ENCODE results near the gene ATP1A4. TPM values are rescaled to one million over a fixed set of nuclear protein-coding genes. Genes with fewer than 3 reads are reported as not detected.
"Not testable (repeated sequence)": the region's sequence is repeated elsewhere in the genome, so short reads cannot be mapped to it uniquely, and the experiment has no call there.

The ATP1A4 gene
- total RNA-seq, result under 1 TPM in 6 of 8 experiments, not detected in 2; 0.17 to 0.57 (median 0.21) TPM

DNA sequence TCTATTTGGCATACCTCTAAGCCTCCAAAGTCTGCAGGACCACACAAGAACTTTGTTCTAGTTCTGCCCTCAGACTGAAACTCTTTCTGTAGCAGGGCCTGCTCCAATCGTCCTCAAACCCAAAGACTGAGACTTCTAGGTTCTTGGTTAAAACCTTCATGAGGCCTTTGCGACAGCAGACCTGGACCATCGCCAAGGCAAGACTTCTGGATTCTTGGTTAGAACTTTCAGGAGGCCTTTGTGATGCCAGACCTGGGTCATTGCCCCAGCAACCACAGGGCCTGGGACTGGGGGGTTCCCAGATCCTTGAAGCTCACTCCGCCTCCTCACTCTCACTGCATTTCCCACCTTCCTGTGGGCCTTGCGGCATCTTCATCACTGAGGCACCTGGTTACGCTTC is at the start of gene ATP1A4:
Gene ATP1A4 (plus strand): TSS at position 301 of the 400 bp plus-strand sequence. CDS start 438 bp downstream, outside the sequence.
- in situ Hi-C loops (cut with MboI; ENCODE audit: low pct_unique_long_range_greater_than_20kb in 2 of 9, low sequenced_read_pairs in 9 of 9, unreplicated experiment in 9 of 9), result no loop called here
- peaks cover 0 to 6% of the 10 kb centered on the region in 2 donors for H3K4me1 ChIP-seq (replicated peaks in 1 of 2)
- no peak within 1 kb of the TSS for H3K4me3 ChIP-seq
- no peak within 1 kb of the TSS for H3K27ac ChIP-seq
- 84 to 100% (median 100%) methylated on average over 1 to 6 of the region's 6 CpGs; no CpG with 5 or more reads in 3 of the 10 experiments for WGBS, 10 experiments
- ATAC-seq (replicated peaks in 6 of 8), result no peak

DNA sequence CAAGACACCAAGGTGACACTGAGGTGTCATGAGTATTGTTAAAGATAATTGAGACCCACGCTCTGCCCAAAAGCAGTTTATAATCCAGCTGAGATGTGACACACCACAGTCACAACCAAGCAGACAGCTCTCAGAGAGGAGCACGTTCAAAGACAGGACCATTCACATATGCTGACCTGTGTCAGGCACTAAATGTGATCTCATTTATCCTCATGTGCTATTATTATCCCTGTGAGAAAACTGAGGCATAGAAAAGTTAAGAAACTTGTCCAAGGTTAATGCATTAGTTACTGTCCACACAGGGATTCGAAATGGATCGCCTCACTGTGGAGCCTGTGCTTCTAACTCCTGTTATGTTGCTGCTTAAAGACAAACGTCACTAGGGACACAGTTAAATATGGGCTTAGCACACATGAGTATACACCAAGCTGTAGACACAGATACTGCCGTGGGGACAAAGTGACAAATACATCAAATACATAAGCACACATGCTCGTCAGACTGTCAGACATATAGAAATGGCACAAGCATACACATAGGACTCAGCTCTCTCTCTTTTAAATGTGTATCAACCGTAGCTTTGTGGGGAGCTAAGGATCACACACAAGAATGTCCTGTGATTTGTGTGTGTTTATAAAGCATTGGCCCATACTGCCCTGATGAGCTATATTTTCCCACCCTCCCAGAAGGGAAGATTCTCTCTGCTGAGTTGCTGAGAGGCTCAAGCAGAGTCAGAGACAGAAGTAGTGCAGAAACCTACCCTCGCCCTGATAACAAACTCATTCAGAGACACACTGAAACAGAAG is 49.5 kb upstream of the ATP1A4 start:
- peak in 1 of 8 experiments; percentile 14 for ATAC-seq (replicated peaks in 6 of 8)
- Histone ChIP-seq H3K4me3 (no peak overlapping the region), H3K4me1 (replicated peaks in 1 of 2) (peaks cover 43 to 49% of the 10 kb centered on the region in 2 donors)

DNA sequence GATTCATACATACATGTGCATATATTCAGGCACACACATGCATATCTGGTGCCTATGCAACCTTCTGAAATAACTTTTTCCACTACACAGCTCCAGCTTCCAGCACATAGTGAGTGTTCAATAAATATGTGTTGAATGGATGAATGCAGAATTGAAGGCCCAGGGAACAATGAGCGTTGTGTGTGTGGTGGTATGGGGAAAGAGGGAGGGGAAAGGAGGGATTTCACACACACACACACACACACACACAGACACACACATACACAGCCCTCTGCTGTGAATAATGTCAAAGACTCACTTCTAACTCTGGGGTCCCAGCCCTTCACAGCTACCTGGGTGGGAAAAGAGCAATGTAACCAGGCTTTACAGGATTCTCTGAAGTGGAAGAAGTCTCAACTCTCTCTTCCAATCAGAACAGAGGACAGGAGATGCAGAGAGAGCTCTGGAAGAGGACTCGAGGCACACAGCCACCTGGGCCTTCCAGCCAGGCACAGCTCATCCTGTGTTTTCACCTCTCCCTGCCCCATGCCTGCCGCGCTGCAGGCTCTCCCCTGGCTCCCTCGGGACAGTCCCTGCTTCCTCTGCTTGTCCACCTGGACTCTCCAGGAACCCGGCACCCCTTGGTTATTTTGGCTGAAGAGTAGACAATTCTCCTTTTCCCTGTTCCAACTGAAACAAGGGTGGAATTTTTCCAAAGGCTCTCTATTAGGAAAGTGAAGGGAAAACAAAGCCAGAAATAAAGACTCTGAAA is 47.6 kb upstream of the ATP1A4 start:
- in situ Hi-C loops (cut with MboI; ENCODE audit: low pct_unique_long_range_greater_than_20kb in 2 of 9, low sequenced_read_pairs in 9 of 9, unreplicated experiment in 9 of 9), result loop anchor here in 1 of 9 experiments (25.0 kb wide), 1 partner anchor 283 kb away; no protein-coding TSS in a partner anchor
- no peak overlapping the region for H3K27ac ChIP-seq
- 41 to 92% (median 53%) methylated on average over 1 to 5 of the region's 6 CpGs; no CpG with 5 or more reads in 3 of the 10 experiments for WGBS, 10 experiments
- peaks cover 34 to 40% of the 10 kb centered on the region in 2 donors for H3K4me1 ChIP-seq (replicated peaks in 1 of 2)
- no peak overlapping the region for H3K4me3 ChIP-seq
- peak in 3 of 8 experiments; percentile 7 to 21 (median 11) for ATAC-seq (replicated peaks in 6 of 8)

More for the DNA sequence above, 49.5 kb upstream of the ATP1A4 start:
- 25 to 92% (median 80%) methylated on average over 3 to 9 of the region's 9 CpGs; no CpG with 5 or more reads in 2 of the 10 experiments for WGBS, 10 experiments
- in situ Hi-C loops (cut with MboI; ENCODE audit: low pct_unique_long_range_greater_than_20kb in 2 of 9, low sequenced_read_pairs in 9 of 9, unreplicated experiment in 9 of 9), result loop anchor here in 1 of 9 experiments (25.0 kb wide), 1 partner anchor 285 kb away; no protein-coding TSS in a partner anchor
- H3K27ac ChIP-seq, result peak overlapping the region in 1 of 2 donors; percentile 16

DNA sequence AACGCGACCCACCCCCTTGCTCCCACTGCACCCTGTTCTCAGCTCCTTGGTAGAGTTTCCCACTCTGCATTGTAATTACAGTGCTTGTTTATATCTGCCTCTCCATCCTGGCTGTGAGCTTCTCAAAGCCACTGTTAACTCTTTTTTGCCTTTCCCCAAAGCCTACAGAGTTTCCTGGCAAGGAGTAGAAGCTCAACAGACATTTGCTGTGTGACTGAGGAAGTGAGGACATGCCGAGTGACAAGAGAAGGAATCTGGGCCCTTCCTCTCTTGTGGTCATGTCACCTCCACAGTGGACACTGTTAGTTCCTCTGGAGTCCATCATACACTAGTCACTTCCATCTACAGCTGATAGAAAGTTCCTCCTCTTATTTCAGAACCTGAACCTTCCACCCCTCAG is 46.9 kb upstream of the ATP1A4 start:
- in situ Hi-C loops (cut with MboI; ENCODE audit: low pct_unique_long_range_greater_than_20kb in 2 of 9, low sequenced_read_pairs in 9 of 9, unreplicated experiment in 9 of 9), result loop anchor here in 1 of 9 experiments (25.0 kb wide), 1 partner anchor 283 kb away; no protein-coding TSS in a partner anchor
- H3K27ac ChIP-seq, result no peak overlapping the region
- ATAC-seq (replicated peaks in 6 of 8), result no peak
- peaks cover 34 to 39% of the 10 kb centered on the region in 2 donors for H3K4me1 ChIP-seq (replicated peaks in 1 of 2)
- 58 to 94% (median 68%) methylated on average over 1 to 3 of the region's 3 CpGs; no CpG with 5 or more reads in 5 of the 10 experiments for WGBS, 10 experiments
- no peak overlapping the region for H3K4me3 ChIP-seq

DNA sequence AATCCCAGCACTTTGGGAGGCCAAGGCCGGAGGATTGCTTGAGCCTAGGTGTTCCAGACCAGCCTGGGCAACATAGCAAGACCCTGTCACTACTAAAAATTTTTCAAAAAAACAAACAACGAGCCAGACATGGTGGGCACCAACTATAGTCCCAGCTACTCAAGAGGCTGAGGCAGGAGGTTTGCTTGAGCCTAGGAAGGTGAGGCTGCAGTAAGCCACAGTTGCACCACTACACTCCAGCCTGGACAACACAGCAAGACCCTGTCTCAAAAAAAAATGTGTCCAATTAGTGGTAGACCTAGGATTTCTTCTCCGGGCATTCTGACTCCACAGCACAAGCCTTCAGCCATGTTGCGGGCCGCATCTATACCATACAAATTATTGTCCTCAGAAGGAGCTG is 46.2 kb upstream of the ATP1A4 start:
- no peak for ATAC-seq (replicated peaks in 6 of 8)
- H3K4me1 ChIP-seq (replicated peaks in 1 of 2), result peaks cover 34 to 41% of the 10 kb centered on the region in 2 donors
- H3K4me3 ChIP-seq, result no peak overlapping the region
- 60 to 100% (median 100%) methylated on average over 1 to 5 of the region's 5 CpGs; no CpG with 5 or more reads in 3 of the 10 experiments for WGBS, 10 experiments
- H3K27ac ChIP-seq, result no peak overlapping the region
- in situ Hi-C loops (cut with MboI; ENCODE audit: low pct_unique_long_range_greater_than_20kb in 2 of 9, low sequenced_read_pairs in 9 of 9, unreplicated experiment in 9 of 9), result loop anchor here in 1 of 9 experiments (25.0 kb wide), 1 partner anchor 282 kb away; no protein-coding TSS in a partner anchor

DNA sequence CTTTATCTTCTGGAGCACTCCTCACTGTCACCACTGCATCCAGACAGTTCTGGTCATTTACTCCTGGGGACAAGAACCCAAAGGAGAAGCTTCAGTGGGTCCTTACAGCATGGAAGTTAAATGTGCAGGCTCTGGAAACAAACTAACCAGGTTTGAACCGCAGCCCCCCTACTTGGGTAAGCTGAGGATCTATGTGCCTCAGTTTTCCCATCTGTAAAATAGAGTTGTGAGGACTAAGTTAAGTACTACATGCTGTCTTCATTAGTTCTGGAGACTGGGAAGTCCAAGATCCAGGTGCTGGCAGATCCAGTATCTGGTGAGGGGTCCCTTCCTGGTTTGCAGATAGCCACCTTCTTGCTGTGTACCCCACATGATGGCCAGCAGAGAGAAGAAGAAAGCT is 43.9 kb upstream of the ATP1A4 start:
- in situ Hi-C loops (cut with MboI; ENCODE audit: low pct_unique_long_range_greater_than_20kb in 2 of 9, low sequenced_read_pairs in 9 of 9, unreplicated experiment in 9 of 9), result loop anchor here in 1 of 9 experiments (25.0 kb wide), 1 partner anchor 280 kb away; no protein-coding TSS in a partner anchor
- Histone ChIP-seq H3K27ac (no peak overlapping the region), H3K4me1 (replicated peaks in 1 of 2) (peaks cover 25 to 33% of the 10 kb centered on the region in 2 donors), H3K4me3 (no peak overlapping the region)
- 75 to 100% (median 100%) methylated on average over 1 of the region's 1 CpG; no CpG with 5 or more reads in 6 of the 10 experiments for WGBS, 10 experiments
- ATAC-seq (replicated peaks in 6 of 8), result no peak

DNA sequence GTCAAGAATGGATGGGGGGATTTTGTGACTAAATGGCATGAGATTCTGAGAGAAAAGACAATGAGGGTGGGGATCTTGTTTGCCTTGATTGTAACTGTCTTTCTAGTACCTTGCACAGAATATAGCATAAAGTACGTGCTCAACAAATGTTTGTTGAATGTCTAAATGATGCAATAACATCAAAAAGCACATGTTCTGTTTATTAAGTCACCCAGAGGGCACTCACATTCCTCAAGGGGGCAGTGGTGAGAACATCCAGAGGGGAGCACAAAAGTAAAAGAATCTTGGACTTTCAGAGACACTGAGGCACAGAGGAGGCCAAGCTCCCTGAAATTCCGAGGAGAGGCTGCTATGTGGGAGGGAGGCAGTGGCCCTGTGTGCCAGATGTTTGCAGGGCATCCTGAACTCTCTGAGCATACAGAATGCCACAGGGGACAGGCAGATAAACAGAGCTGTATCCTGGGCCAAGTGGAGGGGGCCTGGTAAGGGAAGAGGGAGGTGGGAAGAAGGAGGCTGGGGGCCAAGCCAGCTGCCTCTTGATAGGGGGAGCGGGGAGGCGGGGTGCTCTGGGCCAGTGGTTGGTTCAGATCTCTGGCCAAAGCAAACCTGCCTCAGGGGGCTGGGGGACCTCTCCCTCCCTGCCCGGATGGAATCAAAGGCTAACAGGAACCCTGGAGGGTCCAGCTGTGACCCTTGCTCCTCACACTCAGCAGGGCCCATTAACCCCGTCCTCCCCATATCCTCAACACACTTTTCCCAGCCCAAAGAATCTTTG is 42.3 kb upstream of the ATP1A4 start:
- Histone ChIP-seq H3K4me1 (replicated peaks in 1 of 2) (peaks cover 9 to 22% of the 10 kb centered on the region in 2 donors), H3K27ac (no peak overlapping the region), H3K4me3 (no peak overlapping the region)
- peak in 4 of 8 experiments; percentile 29 to 73 (median 60) for ATAC-seq (replicated peaks in 6 of 8)
- in situ Hi-C loops (cut with MboI; ENCODE audit: low pct_unique_long_range_greater_than_20kb in 2 of 9, low sequenced_read_pairs in 9 of 9, unreplicated experiment in 9 of 9), result loop anchor here in 1 of 9 experiments (25.0 kb wide), 1 partner anchor 278 kb away; no protein-coding TSS in a partner anchor
- 0 to 100% (median 41%) methylated on average over 1 to 3 of the region's 6 CpGs; no CpG with 5 or more reads in 2 of the 10 experiments for WGBS, 10 experiments

DNA sequence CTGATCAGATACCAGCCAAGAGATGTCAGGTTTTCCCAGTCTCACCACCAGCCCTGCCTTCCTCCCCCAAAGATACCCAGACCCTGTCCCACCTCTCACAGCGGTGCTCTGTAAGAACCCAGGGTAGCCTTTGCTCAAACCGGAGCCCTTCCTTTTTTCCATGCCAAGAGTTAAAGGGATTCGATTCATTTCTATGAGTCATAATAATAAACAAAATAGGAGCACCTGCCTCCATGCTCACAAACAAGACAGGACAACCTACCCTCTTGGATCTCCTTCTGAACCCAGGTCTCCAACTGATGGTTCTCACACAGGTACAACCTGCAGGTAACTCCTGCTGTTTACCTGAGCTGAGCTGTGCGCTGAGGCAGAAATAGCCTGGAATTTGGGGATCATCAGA is 41.7 kb upstream of the ATP1A4 start:
- Histone ChIP-seq H3K4me3 (no peak overlapping the region), H3K27ac (no peak overlapping the region), H3K4me1 (replicated peaks in 1 of 2) (peaks cover 6 to 16% of the 10 kb centered on the region in 2 donors)
- in situ Hi-C loops (cut with MboI; ENCODE audit: low pct_unique_long_range_greater_than_20kb in 2 of 9, low sequenced_read_pairs in 9 of 9, unreplicated experiment in 9 of 9), result loop anchor here in 1 of 9 experiments (25.0 kb wide), 1 partner anchor 278 kb away; no protein-coding TSS in a partner anchor
- WGBS, 10 experiments, result 50 to 75% (median 63%) methylated on average over 2 to 4 of the region's 4 CpGs; no CpG with 5 or more reads in 3 of the 10 experiments
- no peak for ATAC-seq (replicated peaks in 6 of 8)

DNA sequence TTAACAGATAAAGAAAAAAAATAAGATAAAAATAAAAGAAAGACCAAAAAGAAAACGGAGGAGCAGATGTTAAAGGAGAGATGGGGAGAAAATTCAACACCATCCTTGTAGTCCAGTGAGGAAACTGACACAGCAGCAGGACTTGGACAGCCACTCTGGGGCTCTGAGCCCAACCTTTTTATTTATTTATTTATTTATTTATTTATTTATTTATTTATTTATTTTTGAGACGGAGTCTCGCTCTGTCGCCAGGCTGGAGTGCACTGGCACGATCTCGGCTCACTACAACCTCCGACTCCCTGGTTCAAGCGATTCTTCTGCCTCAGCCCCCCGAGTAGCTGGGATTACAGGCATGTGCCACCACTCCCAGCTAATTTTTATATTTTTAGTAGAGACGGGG is 39.9 kb upstream of the ATP1A4 start:
- not testable (repeated sequence) for H3K4me3 ChIP-seq; ATAC-seq (replicated peaks in 6 of 8); H3K27ac ChIP-seq
- WGBS, 10 experiments, result 80 to 100% (median 95%) methylated on average over 3 to 10 of the region's 10 CpGs; no CpG with 5 or more reads in 1 of the 10 experiments
- peaks cover 8 to 28% of the 10 kb centered on the region in 2 donors for H3K4me1 ChIP-seq (replicated peaks in 1 of 2)
- in situ Hi-C loops (cut with MboI; ENCODE audit: low pct_unique_long_range_greater_than_20kb in 2 of 9, low sequenced_read_pairs in 9 of 9, unreplicated experiment in 9 of 9), result loop anchor here in 1 of 9 experiments (25.0 kb wide), 1 partner anchor 276 kb away; no protein-coding TSS in a partner anchor

DNA sequence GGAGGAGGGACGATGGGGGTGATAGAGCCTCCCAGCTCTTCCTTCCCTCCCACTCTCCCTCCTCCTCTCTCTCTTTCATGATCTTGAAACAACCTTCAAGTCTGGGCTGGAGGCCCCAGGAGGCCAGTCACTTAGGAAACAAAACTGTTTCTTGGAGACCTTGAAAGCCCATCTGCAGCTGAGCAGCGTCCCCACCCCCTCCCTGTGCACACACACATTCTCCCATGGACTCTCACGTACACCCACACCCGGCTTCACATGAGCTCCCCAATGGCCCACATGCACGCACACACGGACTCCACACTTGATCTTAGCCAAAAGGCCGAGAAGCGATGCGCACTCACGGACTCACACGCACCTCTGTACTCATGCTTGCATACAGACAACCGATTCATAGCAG is 39.0 kb upstream of the ATP1A4 start:
- in situ Hi-C loops (cut with MboI; ENCODE audit: low pct_unique_long_range_greater_than_20kb in 2 of 9, low sequenced_read_pairs in 9 of 9, unreplicated experiment in 9 of 9), result loop anchor here in 1 of 9 experiments (25.0 kb wide), 1 partner anchor 275 kb away; no protein-coding TSS in a partner anchor

DNA sequence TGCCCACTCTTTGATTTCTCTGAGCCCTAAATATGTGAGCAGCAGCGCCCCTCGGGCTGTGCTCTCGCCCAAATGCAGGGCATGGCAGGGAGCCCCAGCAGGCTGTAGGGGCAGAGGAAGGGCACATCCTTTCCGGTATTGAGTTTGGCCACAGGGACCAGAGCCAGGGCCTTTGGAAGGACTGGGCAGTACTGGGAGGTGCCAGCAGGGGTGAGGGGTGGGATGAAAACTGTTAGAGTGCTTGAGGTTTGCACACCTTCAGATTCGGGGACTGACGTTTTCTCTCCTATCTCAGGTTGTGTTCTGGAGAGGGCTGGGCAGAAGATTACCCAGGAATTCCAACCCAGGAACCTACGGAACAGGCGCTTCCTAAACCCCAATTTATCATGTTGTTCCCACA is 38.0 kb upstream of the ATP1A4 start:
- no peak overlapping the region for H3K27ac ChIP-seq

More for the DNA sequence above, 39.0 kb upstream of the ATP1A4 start:
- no peak overlapping the region for H3K4me3 ChIP-seq
- H3K27ac ChIP-seq, result no peak overlapping the region
- peak in 2 of 8 experiments; percentile 15 to 67 for ATAC-seq (replicated peaks in 6 of 8)
- 20 to 95% (median 63%) methylated on average over 1 to 7 of the region's 12 CpGs; no CpG with 5 or more reads in 4 of the 10 experiments for WGBS, 10 experiments
- H3K4me1 ChIP-seq (replicated peaks in 1 of 2), result peaks cover 17 to 37% of the 10 kb centered on the region in 2 donors

More for the DNA sequence above, 38.0 kb upstream of the ATP1A4 start:
- Histone ChIP-seq H3K4me3 (no peak overlapping the region), H3K4me1 (replicated peaks in 1 of 2) (peaks cover 27 to 48% of the 10 kb centered on the region in 2 donors)
- 79 to 100% (median 85%) methylated on average over 1 to 5 of the region's 8 CpGs; no CpG with 5 or more reads in 4 of the 10 experiments for WGBS, 10 experiments
- peak in 1 of 8 experiments; percentile 9 for ATAC-seq (replicated peaks in 6 of 8)
- in situ Hi-C loops (cut with MboI; ENCODE audit: low pct_unique_long_range_greater_than_20kb in 2 of 9, low sequenced_read_pairs in 9 of 9, unreplicated experiment in 9 of 9), result loop anchor here in 1 of 9 experiments (25.0 kb wide), 1 partner anchor 274 kb away; no protein-coding TSS in a partner anchor

Data from motor neuron (in vitro differentiated cells).